Astrocyte (in vitro differentiated cells and primary cell): ENCODE data around the gene ZBTB7C. TPM values are rescaled to one million over a fixed set of nuclear protein-coding genes. Genes with fewer than 3 reads are reported as not detected.

Experiments
- DNase-seq: peaks from one replicate; pipeline ENCODE4 v3.0.0-alpha.2; 2010; ENCODE audit warnings: low read depth
- FAIRE-seq: peaks from 2 replicates; lab custom pipeline; 2011; peaks lifted over from hg19 to GRCh38; lab: Jason Lieb, UNC
- H2AFZ ChIP-seq: 2 replicates; pipeline ENCODE4 v1.6.0; 2012; ENCODE audit warnings: low read depth, low read length, inconsistent platforms
- H3K27ac ChIP-seq: 2 replicates; pipeline ENCODE4 v1.5.1; 2011; ENCODE audit warnings: low read depth, low read length, inconsistent platforms
- H3K27me3 ChIP-seq: 2 replicates; pipeline ENCODE4 v1.6.0; 2011; ENCODE audit warnings: low read length, inconsistent platforms; ENCODE audit not compliant: insufficient read depth
- H3K36me3 ChIP-seq: 2 replicates; pipeline ENCODE4 v1.5.1; 2011; ENCODE audit warnings: low read length, inconsistent platforms; ENCODE audit not compliant: insufficient read depth
- H3K4me1 ChIP-seq: 2 replicates; pipeline ENCODE4 v1.5.1; 2011; ENCODE audit warnings: low read length, inconsistent platforms; ENCODE audit not compliant: insufficient read depth
- H3K4me2 ChIP-seq: 2 replicates; pipeline ENCODE4 v1.6.0; 2012; ENCODE audit warnings: low read length, inconsistent platforms
- H3K4me3 ChIP-seq: 2 replicates; pipeline ENCODE4 v1.5.1; 2011; ENCODE audit warnings: low read depth, mild to moderate bottlenecking, low read length, inconsistent platforms; ENCODE audit not compliant: insufficient read depth
- H3K79me2 ChIP-seq: 2 replicates; pipeline ENCODE4 v1.6.0; 2012; ENCODE audit warnings: mild to moderate bottlenecking, low read length, inconsistent platforms; ENCODE audit not compliant: insufficient read depth
- H3K9ac ChIP-seq: 2 replicates; pipeline ENCODE4 v1.6.0; 2012; ENCODE audit warnings: mild to moderate bottlenecking, low read length, inconsistent platforms
- H3K9me3 ChIP-seq: 2 replicates; pipeline ENCODE4 v1.5.1; 2012; ENCODE audit warnings: low read depth, mild to moderate bottlenecking, low read length, inconsistent platforms; ENCODE audit not compliant: insufficient read depth
- H4K20me1 ChIP-seq: 2 replicates; pipeline ENCODE4 v1.6.0; 2012; ENCODE audit warnings: low read length, inconsistent platforms; ENCODE audit not compliant: insufficient read depth
- H3K27ac Mint-ChIP-seq: one replicate; pipeline ENCODE4 v1.8.0; 2021; ENCODE audit warnings: mild to moderate bottlenecking, mixed read lengths; ENCODE audit not compliant: unreplicated experiment
- H3K27me3 Mint-ChIP-seq: one replicate; pipeline ENCODE4 v1.8.0; 2021; ENCODE audit warnings: low read depth, mixed read lengths; ENCODE audit not compliant: unreplicated experiment
- H3K36me3 Mint-ChIP-seq: one replicate; pipeline ENCODE4 v1.8.0; 2021; ENCODE audit warnings: low read depth, mixed read lengths; ENCODE audit not compliant: unreplicated experiment
- H3K4me1 Mint-ChIP-seq: one replicate; pipeline ENCODE4 v1.8.0; 2021; ENCODE audit warnings: low read depth, mixed read lengths; ENCODE audit not compliant: unreplicated experiment
- H3K4me3 Mint-ChIP-seq: one replicate; pipeline ENCODE4 v1.8.0; 2021; ENCODE audit warnings: mild to moderate bottlenecking, moderate library complexity, mixed read lengths; ENCODE audit not compliant: unreplicated experiment
- H3K9me3 Mint-ChIP-seq: one replicate; pipeline ENCODE4 v1.8.0; 2021; ENCODE audit warnings: mild to moderate bottlenecking, mixed read lengths; ENCODE audit not compliant: unreplicated experiment
- EZH2 ChIP-seq: IDR thresholded peaks from 2 replicates; pipeline ENCODE4 v1.6.1; 2012; ENCODE audit warnings: mild to moderate bottlenecking, low read length, inconsistent platforms; ENCODE audit not compliant: insufficient read depth
- total RNA-seq: library from RNA; stranded (reverse); gene quantifications from 2 replicates; pipeline ENCODE4 v1.2.1, GENCODE V29; 2021
- TF ChIP-seq, protein P1 (sequence below): IDR thresholded peaks from 2 replicates; pipeline ENCODE4 v1.5.1; 2011; ENCODE audit warnings: low read depth, mild to moderate bottlenecking, inconsistent platforms, low read length, moderate library complexity; ENCODE audit not compliant: insufficient read depth

ZBTB7C gene
- total RNA-seq, 1 donor from 2014 or later, result 1.0 TPM

DNA sequence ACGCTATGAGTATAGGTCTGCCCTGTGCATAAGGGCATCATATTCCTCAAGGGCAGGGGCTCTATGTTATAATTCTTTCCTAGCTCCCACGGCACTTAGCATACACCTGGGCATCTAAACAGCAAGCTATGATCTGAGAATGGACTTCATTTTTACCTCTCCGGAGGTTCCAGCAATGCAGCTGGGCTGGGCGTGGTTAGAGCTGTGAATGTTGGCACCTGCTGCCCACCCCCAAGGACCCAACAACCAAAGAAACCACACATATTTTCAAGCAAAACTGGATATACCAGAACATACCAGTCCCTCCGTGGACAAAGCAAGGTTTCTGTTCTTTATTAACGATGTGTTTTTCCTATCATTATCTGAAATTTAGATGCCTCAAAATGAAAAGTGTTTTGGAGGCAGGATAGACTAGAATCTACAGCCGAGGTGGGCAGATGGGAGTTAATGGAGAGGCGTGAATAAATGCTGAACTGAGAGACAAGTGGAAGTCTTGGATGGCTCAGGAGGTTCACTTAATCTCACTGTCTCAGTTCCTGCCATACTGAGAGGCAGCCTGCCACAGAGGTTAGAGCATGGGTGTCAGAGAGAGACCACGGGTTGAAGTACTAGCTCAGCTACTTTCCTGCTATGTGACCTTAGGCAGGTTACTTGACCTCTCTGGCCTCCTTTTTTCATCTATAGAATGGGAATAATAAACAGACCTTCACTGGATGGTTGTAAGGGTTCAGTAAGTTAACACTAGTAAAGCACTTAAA, 292.1 kb downstream of the ZBTB7C start:
- no peaks in the 10 kb centered on the region for H4K20me1 ChIP-seq
- H3K27ac ChIP-seq, result no peak overlapping the region
- peaks cover 2% of the 10 kb centered on the region for H3K27me3 ChIP-seq
- no peaks in the 10 kb centered on the region for H3K9me3 ChIP-seq
- FAIRE-seq (no peak), DNase-seq (no peak)
- no peaks in the 10 kb centered on the region for H3K36me3 Mint-ChIP-seq
- H3K4me2 ChIP-seq, result no peak overlapping the region
- no peak overlapping the region for H3K9ac ChIP-seq
- no peak overlapping the region for H2AFZ ChIP-seq
- no peak overlapping the region for H3K27ac Mint-ChIP-seq
- H3K79me2 ChIP-seq, result no peaks in the 10 kb centered on the region
- no peak overlapping the region for H3K4me3 ChIP-seq
- peaks cover 47% of the 10 kb centered on the region for H3K27me3 Mint-ChIP-seq
- H3K4me3 Mint-ChIP-seq, result no peak overlapping the region
- TF ChIP-seq, protein P1, sequence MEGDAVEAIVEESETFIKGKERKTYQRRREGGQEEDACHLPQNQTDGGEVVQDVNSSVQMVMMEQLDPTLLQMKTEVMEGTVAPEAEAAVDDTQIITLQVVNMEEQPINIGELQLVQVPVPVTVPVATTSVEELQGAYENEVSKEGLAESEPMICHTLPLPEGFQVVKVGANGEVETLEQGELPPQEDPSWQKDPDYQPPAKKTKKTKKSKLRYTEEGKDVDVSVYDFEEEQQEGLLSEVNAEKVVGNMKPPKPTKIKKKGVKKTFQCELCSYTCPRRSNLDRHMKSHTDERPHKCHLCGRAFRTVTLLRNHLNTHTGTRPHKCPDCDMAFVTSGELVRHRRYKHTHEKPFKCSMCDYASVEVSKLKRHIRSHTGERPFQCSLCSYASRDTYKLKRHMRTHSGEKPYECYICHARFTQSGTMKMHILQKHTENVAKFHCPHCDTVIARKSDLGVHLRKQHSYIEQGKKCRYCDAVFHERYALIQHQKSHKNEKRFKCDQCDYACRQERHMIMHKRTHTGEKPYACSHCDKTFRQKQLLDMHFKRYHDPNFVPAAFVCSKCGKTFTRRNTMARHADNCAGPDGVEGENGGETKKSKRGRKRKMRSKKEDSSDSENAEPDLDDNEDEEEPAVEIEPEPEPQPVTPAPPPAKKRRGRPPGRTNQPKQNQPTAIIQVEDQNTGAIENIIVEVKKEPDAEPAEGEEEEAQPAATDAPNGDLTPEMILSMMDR, result no peak
- no peak for TF ChIP-seq EZH2
- no peaks in the 10 kb centered on the region for H3K4me1 Mint-ChIP-seq
- no peaks in the 10 kb centered on the region for H3K4me1 ChIP-seq
- H3K36me3 ChIP-seq, result no peaks in the 10 kb centered on the region
- H3K9me3 Mint-ChIP-seq, result peaks cover 1% of the 10 kb centered on the region

DNA sequence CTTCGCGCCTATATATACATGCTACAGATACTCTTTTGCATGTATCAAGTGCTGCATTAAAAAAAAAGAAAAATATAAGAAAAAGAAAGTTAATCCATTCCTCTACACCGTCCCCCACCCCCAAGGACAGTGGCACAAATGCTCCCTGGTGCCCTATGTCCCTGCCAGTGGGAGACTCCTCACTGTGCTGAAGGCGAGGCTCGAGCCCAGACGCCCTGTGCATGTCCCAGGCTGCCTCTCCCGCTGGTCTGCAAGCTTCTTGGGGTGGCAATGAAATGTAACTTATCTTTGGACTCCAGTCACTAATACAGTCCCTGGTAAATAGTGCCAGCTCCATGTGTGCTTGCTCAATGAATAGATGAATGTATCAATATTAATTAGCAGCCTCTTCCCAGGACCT, 293.2 kb downstream of the ZBTB7C start:
- no peak overlapping the region for H3K4me3 Mint-ChIP-seq
- H3K27ac ChIP-seq, result no peak overlapping the region
- H3K9me3 Mint-ChIP-seq, result peaks cover 1% of the 10 kb centered on the region
- no peak overlapping the region for H3K4me3 ChIP-seq
- H3K9me3 ChIP-seq, result no peaks in the 10 kb centered on the region
- no peaks in the 10 kb centered on the region for H3K4me1 Mint-ChIP-seq
- H3K27me3 Mint-ChIP-seq, result peaks cover 45% of the 10 kb centered on the region
- no peaks in the 10 kb centered on the region for H3K36me3 ChIP-seq
- no peaks in the 10 kb centered on the region for H4K20me1 ChIP-seq
- H3K36me3 Mint-ChIP-seq, result no peaks in the 10 kb centered on the region
- no peak for FAIRE-seq
- H3K4me1 ChIP-seq, result no peaks in the 10 kb centered on the region
- H3K9ac ChIP-seq, result no peak overlapping the region
- H3K27ac Mint-ChIP-seq, result no peak overlapping the region
- H3K27me3 ChIP-seq, result peaks cover 2% of the 10 kb centered on the region
- no peak overlapping the region for H3K4me2 ChIP-seq
- TF ChIP-seq, protein P1, result no peak
- no peak for TF ChIP-seq EZH2
- H3K79me2 ChIP-seq, result no peaks in the 10 kb centered on the region
- DNase-seq, result no peak
- H2AFZ ChIP-seq, result no peak overlapping the region

DNA sequence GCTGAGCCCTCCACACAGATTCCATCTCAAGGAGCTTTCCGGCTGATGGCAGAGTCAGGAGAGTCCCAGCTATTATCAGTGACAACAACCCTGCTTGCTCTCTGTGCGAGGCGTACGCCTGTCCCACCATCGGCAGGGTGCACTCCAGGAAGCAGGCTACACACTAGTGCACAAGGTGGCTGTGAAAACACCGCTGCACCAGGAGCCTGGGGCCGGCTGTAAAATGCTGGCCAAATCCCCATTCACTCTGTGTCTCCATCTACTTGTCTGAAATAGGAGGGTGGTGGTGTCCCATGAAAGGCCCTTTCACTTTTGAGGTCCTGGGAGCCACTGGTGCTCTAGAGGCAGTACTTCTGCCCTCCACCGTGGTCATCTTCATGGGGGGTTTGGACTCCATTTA, 295.5 kb downstream of the ZBTB7C start:
- Mint-ChIP-seq H3K27ac (no peak overlapping the region), H3K4me3 (no peak overlapping the region), H3K27me3 (peaks cover 54% of the 10 kb centered on the region), H3K36me3 (no peaks in the 10 kb centered on the region), H3K9me3 (peaks cover 3% of the 10 kb centered on the region), H3K4me1 (no peaks in the 10 kb centered on the region)
- Histone ChIP-seq H3K4me2 (no peak overlapping the region), H3K36me3 (no peaks in the 10 kb centered on the region), H3K27ac (no peak overlapping the region), H3K4me3 (no peak overlapping the region), H3K9ac (no peak overlapping the region), H2AFZ (no peak overlapping the region), H4K20me1 (no peaks in the 10 kb centered on the region), H3K4me1 (no peaks in the 10 kb centered on the region), H3K9me3 (no peaks in the 10 kb centered on the region), H3K27me3 (peaks cover 7% of the 10 kb centered on the region), H3K79me2 (no peaks in the 10 kb centered on the region)
- TF ChIP-seq EZH2, result no peak
- TF ChIP-seq, protein P1, result no peak
- FAIRE-seq (no peak), DNase-seq (no peak)
